HEK293 (cell line): ENCODE results near the gene NCMAP.

Experiments used
- CTCF ChIA-PET: fragments of 350-600 bp; formaldehyde crosslinking; extraction: SDS; loops from one replicate; lab custom pipeline; 2021; ENCODE audit warnings: antibody characterized with exemption; lab: Yijun Ruan, JAX
- POLR2A ChIA-PET: fragments of 300-600 bp; formaldehyde crosslinking; extraction: SDS; loops from one replicate; lab custom pipeline; 2020; ENCODE audit warnings: antibody characterized with exemption, inconsistent platforms; lab: Yijun Ruan, JAX
- H3K27ac ChIP-seq: fragments of 200-500 bp; sonication (Bioruptor generic); 2 replicates; pipeline ENCODE4 v1.5.1; 2014; ENCODE audit warnings: low read depth, low read length, control low read depth, inconsistent platforms; ENCODE audit errors: extremely low read depth
- H3K36me3 ChIP-seq, 2 experiments: fragments of 200-500 bp in 1 of 2; sonication (Bioruptor generic) in 1 of 2; 1 replicate in 1 of 2; 2 replicates in 1 of 2; pipeline ENCODE4 v1.5.1; 2014 to 2017; ENCODE audit warnings: inconsistent platforms in 2 of 2, low read length in 2 of 2; ENCODE audit not compliant: control insufficient read depth in 2 of 2, insufficient read depth in 1 of 2
- H3K4me1 ChIP-seq: fragments of 200-500 bp; sonication (Bioruptor generic); 2 replicates; pipeline ENCODE4 v1.5.1; 2014; ENCODE audit warnings: mild to moderate bottlenecking, low read length, inconsistent platforms; ENCODE audit not compliant: control insufficient read depth, insufficient read depth
- H3K4me3 ChIP-seq: 2 replicates; pipeline ENCODE4 v1.5.1; 2011; ENCODE audit warnings: low read depth, mild to moderate bottlenecking, control low read depth, low read length, moderate library complexity
- H3K9me3 ChIP-seq: fragments of 200-500 bp; sonication (Bioruptor generic); 2 replicates; pipeline ENCODE4 v1.5.1; 2014; ENCODE audit warnings: low read depth, low read length, inconsistent platforms; ENCODE audit not compliant: control insufficient read depth, insufficient read depth
- BCL11A ChIP-seq: fragments of 450-650 bp; formaldehyde crosslinking; IDR thresholded peaks from 2 replicates; pipeline ENCODE4 v1.5.1; 2016; ENCODE audit warnings: low read depth, missing biosample characterization, missing genetic modification characterization
- BCL11B ChIP-seq: fragments of 450-650 bp; formaldehyde crosslinking; IDR thresholded peaks from 2 replicates; pipeline ENCODE4 v1.5.1; 2016; ENCODE audit warnings: low read depth, missing biosample characterization, missing genetic modification characterization
- HOXD13 ChIP-seq: sonication (generic); formaldehyde crosslinking; IDR thresholded peaks from 2 replicates; pipeline ENCODE4 v1.8.0; 2022; ENCODE audit warnings: missing genetic modification reagents, borderline replicate concordance
- KLF9 ChIP-seq: fragments of 450-650 bp; formaldehyde crosslinking; IDR thresholded peaks from 2 replicates; pipeline ENCODE4 v1.5.1; 2016; ENCODE audit warnings: missing biosample characterization, missing genetic modification characterization, low read depth
- SALL2 ChIP-seq: fragments of 450-650 bp; formaldehyde crosslinking; IDR thresholded peaks from 2 replicates; pipeline ENCODE4 v1.5.0; 2017; ENCODE audit warnings: missing biosample characterization, mild to moderate bottlenecking, missing genetic modification characterization, borderline replicate concordance
- WT1 ChIP-seq: fragments of 450-650 bp; formaldehyde crosslinking; IDR thresholded peaks from 2 replicates; pipeline ENCODE4 v1.5.1; 2016; ENCODE audit warnings: missing biosample characterization, missing genetic modification characterization
- ZBTB17 ChIP-seq: fragments of 450-650 bp; formaldehyde crosslinking; IDR thresholded peaks from 2 replicates; pipeline ENCODE4 v1.5.1; 2016; ENCODE audit warnings: missing biosample characterization, missing genetic modification characterization
- ZBTB26 ChIP-seq: fragments of 450-650 bp; formaldehyde crosslinking; optimal IDR thresholded peaks from 2 replicates; pipeline ENCODE3; 2016; ENCODE audit warnings: missing biosample characterization, mild to moderate bottlenecking, missing genetic modification characterization
- ZBTB48 ChIP-seq: fragments of 450-650 bp; formaldehyde crosslinking; IDR thresholded peaks from 2 replicates; pipeline ENCODE4 v1.5.1; 2016; ENCODE audit warnings: missing biosample characterization, missing genetic modification characterization
- ZNF138 ChIP-seq: fragments of 450-650 bp; formaldehyde crosslinking; IDR thresholded peaks from 2 replicates; pipeline ENCODE4 v1.5.1; 2016; ENCODE audit warnings: missing biosample characterization, missing genetic modification characterization, borderline replicate concordance
- ZNF148 ChIP-seq: fragments of 450-650 bp; formaldehyde crosslinking; IDR thresholded peaks from 2 replicates; pipeline ENCODE4 v1.5.0; 2017; ENCODE audit warnings: missing biosample characterization, missing genetic modification characterization, borderline replicate concordance
- ZNF19 ChIP-seq: fragments of 450-650 bp; formaldehyde crosslinking; IDR thresholded peaks from 2 replicates; pipeline ENCODE4; 2016; ENCODE audit warnings: missing biosample characterization, missing genetic modification characterization, low read depth
- ZNF266 ChIP-seq: fragments of 450-650 bp; formaldehyde crosslinking; IDR thresholded peaks from 2 replicates; pipeline ENCODE4 v1.5.1; 2016; ENCODE audit warnings: missing biosample characterization, missing genetic modification characterization, low read depth
- ZNF335 ChIP-seq: fragments of 450-650 bp; formaldehyde crosslinking; conservative IDR thresholded peaks from 2 replicates; pipeline ENCODE4 v1.5.1; 2016; ENCODE audit warnings: missing biosample characterization, missing genetic modification characterization
- ZNF391 ChIP-seq: fragments of 450-650 bp; formaldehyde crosslinking; IDR thresholded peaks from 2 replicates; pipeline ENCODE4 v1.5.1; 2016; ENCODE audit warnings: low read depth, missing biosample characterization, missing genetic modification characterization, borderline replicate concordance
- ZNF555 ChIP-seq: fragments of 450-650 bp; formaldehyde crosslinking; conservative IDR thresholded peaks from 2 replicates; pipeline ENCODE4 v1.5.1; 2017; ENCODE audit warnings: missing biosample characterization, mild to moderate bottlenecking, missing genetic modification characterization, inconsistent platforms
- ZNF560 ChIP-seq: fragments of 450-650 bp; formaldehyde crosslinking; IDR thresholded peaks from 2 replicates; pipeline ENCODE4 v1.5.1; 2017; ENCODE audit warnings: missing biosample characterization, missing genetic modification characterization, borderline replicate concordance
- ZNF571 ChIP-seq: fragments of 450-650 bp; formaldehyde crosslinking; IDR thresholded peaks from 2 replicates; pipeline ENCODE4 v1.5.0; 2017; ENCODE audit warnings: missing biosample characterization, missing genetic modification characterization
- ZNF623 ChIP-seq: fragments of 450-650 bp; formaldehyde crosslinking; IDR thresholded peaks from 2 replicates; pipeline ENCODE4 v1.5.1; 2016; ENCODE audit warnings: missing biosample characterization, missing genetic modification characterization
- ZNF639 ChIP-seq: fragments of 450-650 bp; formaldehyde crosslinking; IDR thresholded peaks from 2 replicates; pipeline ENCODE4 v1.5.1; 2016; ENCODE audit warnings: missing biosample characterization, missing genetic modification characterization
- ZNF654 ChIP-seq: fragments of 450-650 bp; formaldehyde crosslinking; IDR thresholded peaks from 2 replicates; pipeline ENCODE4 v1.5.1; 2016; ENCODE audit warnings: low read depth, missing biosample characterization, missing genetic modification characterization
- ZNF664 ChIP-seq: fragments of 450-650 bp; formaldehyde crosslinking; IDR thresholded peaks from 2 replicates; pipeline ENCODE4 v1.5.1; 2016; ENCODE audit warnings: missing biosample characterization, missing genetic modification characterization
- ZNF677 ChIP-seq: fragments of 450-650 bp; IDR thresholded peaks from 2 replicates; pipeline ENCODE4 v1.5.0; 2018; ENCODE audit warnings: missing biosample characterization, mild to moderate bottlenecking, missing genetic modification characterization, moderate library complexity
- ZXDB ChIP-seq: fragments of 450-650 bp; formaldehyde crosslinking; IDR thresholded peaks from 2 replicates; pipeline ENCODE4 v1.5.1; 2016; ENCODE audit warnings: missing biosample characterization, missing genetic modification characterization
- TF ChIP-seq, protein P1 (sequence below): fragments of 450-650 bp; formaldehyde crosslinking; IDR thresholded peaks from 2 replicates; pipeline ENCODE4 v1.5.1; 2017; ENCODE audit warnings: missing biosample characterization, missing genetic modification characterization
- TF ChIP-seq, protein P2 (sequence below): fragments of 450-650 bp; formaldehyde crosslinking; IDR thresholded peaks from 2 replicates; pipeline ENCODE4 v1.5.1; 2016; ENCODE audit warnings: missing biosample characterization, missing genetic modification characterization
- TF ChIP-seq, protein P3 (sequence below): fragments of 450-650 bp; formaldehyde crosslinking; IDR thresholded peaks from 2 replicates; pipeline ENCODE4 v1.5.1; 2016; ENCODE audit warnings: missing biosample characterization, missing genetic modification characterization

Gene NCMAP

GRCh38 chr1:24547195-24547594 is 8.7 kb upstream of the NCMAP start:
- TF ChIP-seq ZBTB26 (tag by site-specific recombination) (no peak), ZNF639 (tag by site-specific recombination) (no peak), ZNF335 (tag by site-specific recombination) (no peak), ZNF654 (no peak), ZNF664 (no peak), ZNF555 (tag by site-specific recombination) (no peak), ZBTB17 (no peak), ZNF571 (tag by site-specific recombination) (no peak), ZNF677 (tag by site-specific recombination) (no peak), ZNF148 (tag by site-specific recombination) (no peak), ZXDB (no peak), ZNF19 (no peak), KLF9 (tag by site-specific recombination) (no peak), HOXD13 (no peak)
- TF ChIP-seq, protein P1, sequence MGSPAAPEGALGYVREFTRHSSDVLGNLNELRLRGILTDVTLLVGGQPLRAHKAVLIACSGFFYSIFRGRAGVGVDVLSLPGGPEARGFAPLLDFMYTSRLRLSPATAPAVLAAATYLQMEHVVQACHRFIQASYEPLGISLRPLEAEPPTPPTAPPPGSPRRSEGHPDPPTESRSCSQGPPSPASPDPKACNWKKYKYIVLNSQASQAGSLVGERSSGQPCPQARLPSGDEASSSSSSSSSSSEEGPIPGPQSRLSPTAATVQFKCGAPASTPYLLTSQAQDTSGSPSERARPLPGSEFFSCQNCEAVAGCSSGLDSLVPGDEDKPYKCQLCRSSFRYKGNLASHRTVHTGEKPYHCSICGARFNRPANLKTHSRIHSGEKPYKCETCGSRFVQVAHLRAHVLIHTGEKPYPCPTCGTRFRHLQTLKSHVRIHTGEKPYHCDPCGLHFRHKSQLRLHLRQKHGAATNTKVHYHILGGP (tag by site-specific recombination), result no peak
- TF ChIP-seq, protein P2, sequence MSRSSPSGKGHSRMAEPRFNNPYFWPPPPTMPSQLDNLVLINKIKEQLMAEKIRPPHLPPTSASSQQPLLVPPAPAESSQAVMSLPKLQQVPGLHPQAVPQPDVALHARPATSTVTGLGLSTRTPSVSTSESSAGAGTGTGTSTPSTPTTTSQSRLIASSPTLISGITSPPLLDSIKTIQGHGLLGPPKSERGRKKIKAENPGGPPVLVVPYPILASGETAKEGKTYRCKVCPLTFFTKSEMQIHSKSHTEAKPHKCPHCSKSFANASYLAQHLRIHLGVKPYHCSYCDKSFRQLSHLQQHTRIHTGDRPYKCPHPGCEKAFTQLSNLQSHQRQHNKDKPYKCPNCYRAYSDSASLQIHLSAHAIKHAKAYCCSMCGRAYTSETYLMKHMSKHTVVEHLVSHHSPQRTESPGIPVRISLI (tag by site-specific recombination), result no peak
- TF ChIP-seq, protein P3, sequence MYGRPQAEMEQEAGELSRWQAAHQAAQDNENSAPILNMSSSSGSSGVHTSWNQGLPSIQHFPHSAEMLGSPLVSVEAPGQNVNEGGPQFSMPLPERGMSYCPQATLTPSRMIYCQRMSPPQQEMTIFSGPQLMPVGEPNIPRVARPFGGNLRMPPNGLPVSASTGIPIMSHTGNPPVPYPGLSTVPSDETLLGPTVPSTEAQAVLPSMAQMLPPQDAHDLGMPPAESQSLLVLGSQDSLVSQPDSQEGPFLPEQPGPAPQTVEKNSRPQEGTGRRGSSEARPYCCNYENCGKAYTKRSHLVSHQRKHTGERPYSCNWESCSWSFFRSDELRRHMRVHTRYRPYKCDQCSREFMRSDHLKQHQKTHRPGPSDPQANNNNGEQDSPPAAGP (tag by site-specific recombination), result no peak
- no peaks in the 10 kb centered on the region for H3K4me1 ChIP-seq
- POLR2A ChIA-PET, result interaction anchor here (1.3 kb wide), 1 partner anchor 11 kb away, joined by 4 read pairs; no protein-coding TSS in a partner anchor
- CTCF ChIA-PET, result interaction anchor here (0.6 to 3.2 kb wide), 3 partner anchors 21 to 88 kb away, joined by 3 to 22 read pairs (median 6); no protein-coding TSS in a partner anchor
- H3K27ac ChIP-seq, result no peak overlapping the region
- no peaks in the 10 kb centered on the region for H3K9me3 ChIP-seq
- H3K4me3 ChIP-seq, result no peak overlapping the region
- H3K36me3 ChIP-seq, result no peaks in the 10 kb centered on the region

DNA sequence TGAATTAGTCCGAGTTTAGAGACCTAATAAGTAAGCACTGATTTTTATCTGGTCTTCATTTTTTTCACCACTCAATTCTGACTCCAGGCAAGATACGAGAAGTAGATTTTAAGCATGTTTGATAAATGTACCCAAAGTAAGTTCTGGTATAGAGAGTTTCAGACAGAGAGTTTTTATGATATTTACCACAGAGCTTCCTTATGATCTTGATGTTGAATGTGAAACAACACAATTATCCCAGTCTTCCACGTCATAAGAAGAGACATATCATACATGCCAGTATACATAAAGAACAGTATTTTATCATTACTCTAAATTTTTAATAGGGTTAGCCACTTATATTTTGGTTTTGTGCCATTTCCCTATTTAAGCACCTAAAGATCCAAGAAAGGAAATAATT is 7.8 kb upstream of the NCMAP start:
- H3K36me3 ChIP-seq, result no peaks in the 10 kb centered on the region
- H3K9me3 ChIP-seq, result no peaks in the 10 kb centered on the region
- H3K27ac ChIP-seq, result no peak overlapping the region
- no peak overlapping the region for H3K4me3 ChIP-seq
- CTCF ChIA-PET, result interaction anchor here (0.7 to 3.2 kb wide), 7 partner anchors 16 to 476 kb away, joined by 3 to 22 read pairs (median 4); no protein-coding TSS in a partner anchor
- POLR2A ChIA-PET, result no interaction called here
- no peaks in the 10 kb centered on the region for H3K4me1 ChIP-seq
- TF ChIP-seq ZNF623 (no peak), ZNF560 (tag by site-specific recombination) (no peak), WT1 (tag by site-specific recombination) (no peak), ZNF138 (tag by site-specific recombination) (no peak), ZNF391 (tag by site-specific recombination) (no peak), ZBTB48 (no peak), BCL11B (tag by site-specific recombination) (no peak), SALL2 (tag by site-specific recombination) (no peak), BCL11A (tag by site-specific recombination) (no peak), ZNF266 (tag by site-specific recombination) (no peak)
- TF ChIP-seq, protein P2 (tag by site-specific recombination), result no peak
